ENCODE results near the gene PLXDC2.

DNA sequence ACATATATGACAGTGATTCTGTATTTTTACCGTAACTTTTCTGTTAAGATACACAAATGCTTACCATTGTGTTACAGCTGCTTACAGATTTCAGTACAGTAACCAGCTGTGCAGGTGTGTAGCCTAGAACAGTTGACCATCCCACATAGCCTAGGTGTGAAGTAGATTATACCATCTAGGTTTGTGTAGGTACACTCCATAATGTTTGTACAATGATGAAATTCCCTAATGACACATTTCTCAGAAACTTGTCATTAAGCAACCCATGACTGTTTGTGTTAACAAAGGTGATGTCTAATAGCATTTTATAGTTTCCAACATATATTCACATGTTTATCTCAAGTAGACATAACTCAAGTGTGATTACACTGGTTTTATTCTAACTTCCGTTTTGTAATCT lies 218.5 kb downstream of the PLXDC2 start:
- no peak for TF ChIP-seq POLR2AphosphoS5 (IDR thresholded peaks at IDR 0.05)
- TF ChIP-seq POLR2A (IDR thresholded peaks at IDR 0.05), result no peak
